Natural killer cell (primary cell): Measurements from ENCODE around the gene ZDHHC14. TPM values are rescaled to one million over a fixed set of nuclear protein-coding genes. Genes with fewer than 3 reads are reported as not detected.

Experiments used
- ATAC-seq, 3 donors: fragments of 150-1000 bp in 2 of 3; fragments of 200-7000 bp in 1 of 3; cut with Tn5 transposase; 1 replicate in 1 of 3; 2 replicates in 2 of 3; pipeline ENCODE4 v1.10.0; 2021; ENCODE audit warnings: mild to moderate bottlenecking in 2 of 3, moderate library complexity in 2 of 3
- DNase-seq, 2 donors: peaks; one replicate each; pipeline versions ENCODE4 v3.0.0 to v3.0.0-alpha.2; 2013 to 2021; ENCODE audit warnings: mixed read lengths in 1 of 2
- H3K27ac ChIP-seq: one replicate; pipeline ENCODE4 v1.5.1; 2013; ENCODE audit warnings: mild to moderate bottlenecking, low read length
- H3K27me3 ChIP-seq: one replicate; pipeline ENCODE4 v1.6.1; 2013; ENCODE audit warnings: low read length; ENCODE audit not compliant: control insufficient read depth, insufficient read depth
- H3K36me3 ChIP-seq: one replicate; pipeline ENCODE4 v1.6.1; 2013; ENCODE audit warnings: low read length; ENCODE audit not compliant: control insufficient read depth, insufficient read depth
- H3K4me1 ChIP-seq: one replicate; pipeline ENCODE4 v1.6.1; 2013; ENCODE audit warnings: low read length; ENCODE audit not compliant: control insufficient read depth, insufficient read depth
- H3K4me3 ChIP-seq: one replicate; pipeline ENCODE4 v1.5.1; 2013; ENCODE audit warnings: low read length
- H3K9me3 ChIP-seq: one replicate; pipeline ENCODE4 v1.6.1; 2013; ENCODE audit warnings: low read length; ENCODE audit not compliant: control insufficient read depth, insufficient read depth
- H3K27ac Mint-ChIP-seq, 2 donors: one replicate each; pipeline ENCODE4 v1.8.0; 2022; ENCODE audit warnings: mild to moderate bottlenecking in 2 of 2, mixed read lengths in 2 of 2, moderate library complexity in 1 of 2
- H3K27me3 Mint-ChIP-seq, 2 donors: one replicate each; pipeline ENCODE4 v1.8.0; 2022; ENCODE audit warnings: low read depth in 2 of 2, mixed read lengths in 2 of 2
- H3K36me3 Mint-ChIP-seq: one replicate; pipeline ENCODE4 v1.8.0; 2022; ENCODE audit warnings: mixed read lengths
- H3K4me1 Mint-ChIP-seq, 2 donors: one replicate each; pipeline ENCODE4 v1.8.0; 2022; ENCODE audit warnings: mixed read lengths in 2 of 2
- H3K4me3 Mint-ChIP-seq: one replicate; pipeline ENCODE4 v1.8.0; 2022; ENCODE audit warnings: mild to moderate bottlenecking, moderate library complexity, mixed read lengths
- H3K9me3 Mint-ChIP-seq, 2 donors: one replicate each; pipeline ENCODE4 v1.8.0; 2022; ENCODE audit warnings: mixed read lengths in 2 of 2
- CTCF ChIP-seq: fragments of 200-600 bp; IDR thresholded peaks from one replicate; pipeline ENCODE4 v1.8.0; 2022; ENCODE audit warnings: antibody characterized with exemption
- WGBS: methylation state at CpG from one replicate; pipeline ENCODE4 v1.1.7; 2013; ENCODE audit warnings: missing lambda C conversion rate; ENCODE audit not compliant: insufficient coverage; 5-methylcytosine and 5-hydroxymethylcytosine counted together
- intact Hi-C: fragments of 100-400 bp; cut with micrococcal nuclease; formaldehyde crosslinking; loops from one replicate; pipeline ENCODE4 v1.14.2; 2022
- total RNA-seq, 4 donors: library from RNA; stranded (reverse); fragments of 120-200 nt in 1 of 4; gene quantifications; one replicate each; pipeline versions ENCODE4 v1.2.3 to v1.2.4, GENCODE V29; 2013 to 2022

ZDHHC14 gene
- total RNA-seq, 3 donors from 2014 or later (not counting 1 experiment from before 2014, with no cell fraction given): 6.7 to 11.3 (median 10.6) TPM

GRCh38 chr6:157563611-157564284 is 182.8 kb downstream of the ZDHHC14 start:
- no peak overlapping the region for H3K27ac ChIP-seq
- H3K4me3 ChIP-seq: no peak overlapping the region
- no peak overlapping the region for H3K27ac Mint-ChIP-seq
- no peaks in the 10 kb centered on the region for H3K9me3 ChIP-seq
- no peak overlapping the region for H3K4me3 Mint-ChIP-seq
- H3K27me3 ChIP-seq: no peaks in the 10 kb centered on the region
- peaks cover 30 to 32% of the 10 kb centered on the region in 2 donors for H3K4me1 Mint-ChIP-seq
- intact Hi-C loops: no loop called here
- DNase-seq (no peak), ATAC-seq (peak in 1 of 3 donors; percentile 53)
- H3K36me3 Mint-ChIP-seq: no peaks in the 10 kb centered on the region
- no peaks in the 10 kb centered on the region for H3K9me3 Mint-ChIP-seq
- H3K27me3 Mint-ChIP-seq: no peaks in the 10 kb centered on the region
- 78% methylated on average over 8 of the region's 8 CpGs for WGBS
- H3K4me1 ChIP-seq: peaks cover 37% of the 10 kb centered on the region
- no peak for TF ChIP-seq CTCF
- no peaks in the 10 kb centered on the region for H3K36me3 ChIP-seq

GRCh38 chr6:157568702-157569101 is 187.7 kb downstream of the ZDHHC14 start:
- no peak for TF ChIP-seq CTCF
- no peak for ATAC-seq
- Mint-ChIP-seq H3K9me3 (no peaks in the 10 kb centered on the region), H3K27me3 (no peaks in the 10 kb centered on the region), H3K4me3 (no peak overlapping the region), H3K27ac (no peak overlapping the region), H3K4me1 (peaks cover 14 to 18% of the 10 kb centered on the region in 2 donors), H3K36me3 (no peaks in the 10 kb centered on the region)
- WGBS: no CpG with 5 or more reads among the region's 1 CpG
- no peaks in the 10 kb centered on the region for H3K9me3 ChIP-seq
- H3K4me1 ChIP-seq: peaks cover 15% of the 10 kb centered on the region
- no peak overlapping the region for H3K4me3 ChIP-seq
- no peak for DNase-seq
- H3K27ac ChIP-seq: no peak overlapping the region
- intact Hi-C loops: loop anchor here (1.0 to 2.0 kb wide), 2 partner anchors 18 to 32 kb away; no protein-coding TSS in a partner anchor
- H3K27me3 ChIP-seq: no peaks in the 10 kb centered on the region
- H3K36me3 ChIP-seq: no peaks in the 10 kb centered on the region

- TF ChIP-seq CTCF: no peak
- intact Hi-C loops: loop anchor here (1.0 to 2.0 kb wide), 2 partner anchors 19 to 33 kb away; no protein-coding TSS in a partner anchor
- Histone ChIP-seq H3K4me3 (no peak overlapping the region), H3K9me3 (no peaks in the 10 kb centered on the region), H3K4me1 (peaks cover 10% of the 10 kb centered on the region), H3K27ac (no peak overlapping the region), H3K27me3 (no peaks in the 10 kb centered on the region), H3K36me3 (no peaks in the 10 kb centered on the region)
- Mint-ChIP-seq H3K27me3 (no peaks in the 10 kb centered on the region), H3K4me3 (peak overlapping the region; percentile 68), H3K9me3 (no peaks in the 10 kb centered on the region), H3K4me1 (peaks cover 14 to 20% of the 10 kb centered on the region in 2 donors), H3K36me3 (no peaks in the 10 kb centered on the region), H3K27ac (peak overlapping the region; percentile 51)
- DNase-seq: peak in 1 of 2 donors; percentile 67
- ATAC-seq: peak in 2 of 3 donors; percentile 68 to 87
- WGBS: no CpG with 5 or more reads among the region's 3 CpGs
Observed at GRCh38 chr6:157569543-157569942, 188.6 kb downstream of the ZDHHC14 start.
